Calu3 (cell line): ENCODE data around the gene P2RX2. TPM values are rescaled to one million over a fixed set of nuclear protein-coding genes. Genes with fewer than 3 reads are reported as not detected.

ENCODE experiments used
- BruUV-seq: library from RNA; stranded (reverse); fragments of 400-500 nt; replicated peaks from 2 replicates; lab custom pipeline; 2021; lab: Mats Ljungman, UMichigan
- CTCF ChIA-PET: fragments of 300-600 bp; sonication (Branson Sonifier 250); formaldehyde crosslinking; loops from one replicate; lab custom pipeline; 2022; ENCODE audit warnings: antibody characterized with exemption; lab: Charles Lee
- DNase-seq: peaks from one replicate; pipeline ENCODE4 v3.0.0; 2022
- H3K27ac Mint-ChIP-seq: one replicate; pipeline ENCODE4 v1.8.0; 2022; ENCODE audit warnings: mixed read lengths; ENCODE audit not compliant: unreplicated experiment
- H3K27me3 Mint-ChIP-seq: one replicate; pipeline ENCODE4 v1.8.0; 2022; ENCODE audit warnings: mixed read lengths; ENCODE audit not compliant: unreplicated experiment
- H3K36me3 Mint-ChIP-seq: one replicate; pipeline ENCODE4 v1.8.0; 2022; ENCODE audit warnings: mild to moderate bottlenecking, moderate library complexity, mixed read lengths; ENCODE audit not compliant: insufficient read depth, unreplicated experiment
- H3K4me1 Mint-ChIP-seq: one replicate; pipeline ENCODE4 v1.8.0; 2022; ENCODE audit warnings: mild to moderate bottlenecking, low read depth, mixed read lengths; ENCODE audit not compliant: unreplicated experiment
- H3K4me3 Mint-ChIP-seq: one replicate; pipeline ENCODE4 v1.8.0; 2022; ENCODE audit warnings: mild to moderate bottlenecking, low read depth, moderate library complexity, mixed read lengths; ENCODE audit not compliant: unreplicated experiment
- H3K9me3 Mint-ChIP-seq: one replicate; pipeline ENCODE4 v1.8.0; 2022; ENCODE audit warnings: low read depth, mixed read lengths; ENCODE audit not compliant: unreplicated experiment
- CTCF ChIP-seq: fragments of 200-600 bp; IDR thresholded peaks from one replicate; pipeline ENCODE4 v1.8.0; 2022; ENCODE audit warnings: antibody characterized with exemption; ENCODE audit not compliant: unreplicated experiment
- intact Hi-C: fragments of 100-400 bp; cut with micrococcal nuclease; formaldehyde crosslinking; loops from one replicate; pipeline ENCODE4 v1.10.0; 2022; ENCODE audit not compliant: unreplicated experiment
- total RNA-seq: library from RNA; stranded (reverse); gene quantifications from 2 replicates; pipeline ENCODE4 v1.2.3, GENCODE V29; 2022

Gene P2RX2
- total RNA-seq, 1 experiment from 2014 or later = not detected

- no TSS peak for BruUV-seq
- intact Hi-C loops = no loop called here
- CTCF ChIA-PET = interaction anchor here (1.4 kb wide), 1 partner anchor 31 kb away, joined by 4 read pairs; no protein-coding TSS in a partner anchor
- Mint-ChIP-seq H3K27me3 (peaks cover 86% of the 10 kb centered on the region), H3K27ac (no peak overlapping the region), H3K4me1 (peaks cover 15% of the 10 kb centered on the region), H3K4me3 (no peak overlapping the region), H3K36me3 (peaks cover 9% of the 10 kb centered on the region), H3K9me3 (peaks cover 4% of the 10 kb centered on the region)
- DNase-seq = no peak
- no peak for TF ChIP-seq CTCF
Observed at GRCh38 chr12:132592282-132592970, 26.1 kb upstream of the P2RX2 start.

GRCh38 chr12:132593071-132593470, 25.5 kb upstream of the P2RX2 start:
- CTCF ChIA-PET = interaction anchor here (1.4 kb wide), 1 partner anchor 32 kb away, joined by 4 read pairs; no protein-coding TSS in a partner anchor
- Mint-ChIP-seq H3K4me1 (peaks cover 21% of the 10 kb centered on the region), H3K9me3 (peaks cover 7% of the 10 kb centered on the region), H3K36me3 (peaks cover 14% of the 10 kb centered on the region), H3K27ac (no peak overlapping the region), H3K4me3 (peak overlapping the region; percentile 62), H3K27me3 (peaks cover 92% of the 10 kb centered on the region)
- TF ChIP-seq CTCF = no peak
- intact Hi-C loops = no loop called here
- no peak for DNase-seq
- BruUV-seq = no TSS peak

GRCh38 chr12:132593521-132593920, 25.1 kb upstream of the P2RX2 start:
- TF ChIP-seq CTCF = no peak
- BruUV-seq = no TSS peak
- Mint-ChIP-seq H3K4me3 (peak overlapping the region; percentile 62), H3K9me3 (peaks cover 7% of the 10 kb centered on the region), H3K36me3 (peaks cover 14% of the 10 kb centered on the region), H3K27me3 (peaks cover 92% of the 10 kb centered on the region), H3K4me1 (peaks cover 21% of the 10 kb centered on the region), H3K27ac (peak overlapping the region; percentile 30)
- intact Hi-C loops = no loop called here
- DNase-seq = peak; percentile 27
- CTCF ChIA-PET = no interaction called here

- intact Hi-C loops = no loop called here
- no peak for TF ChIP-seq CTCF
Observed at GRCh38 chr12:132593938-132594358, 24.6 kb upstream of the P2RX2 start.

More at GRCh38 chr12:132593938-132594358, 24.6 kb upstream of the P2RX2 start:
- Mint-ChIP-seq H3K36me3 (peaks cover 14% of the 10 kb centered on the region), H3K27me3 (peaks cover 92% of the 10 kb centered on the region), H3K27ac (peak overlapping the region; percentile 30), H3K4me3 (peak overlapping the region; percentile 62), H3K4me1 (peaks cover 21% of the 10 kb centered on the region), H3K9me3 (peaks cover 7% of the 10 kb centered on the region)
- CTCF ChIA-PET = interaction anchor here (1.3 kb wide), 1 partner anchor 364 kb away, joined by 3 read pairs; no protein-coding TSS in a partner anchor
- BruUV-seq = no TSS peak
- peak; percentile 98 for DNase-seq
